KMS-11 (cell line): ENCODE measurements around the gene IL26.

Source experiments
- H2AFZ ChIP-seq: fragments of 200-600 bp; sonication (generic); 2 replicates; pipeline ENCODE4 v1.6.1; 2016; ENCODE audit warnings: antibody characterized with exemption, mixed run types, low read depth
- H3K27ac ChIP-seq: fragments of 200-600 bp; sonication (generic); 2 replicates; pipeline ENCODE4 v1.6.1; 2016; ENCODE audit warnings: mild to moderate bottlenecking, mixed run types
- H3K27me3 ChIP-seq: fragments of 200-600 bp; sonication (generic); 2 replicates; pipeline ENCODE4 v1.6.1; 2017; ENCODE audit warnings: mild to moderate bottlenecking, low read depth, mixed run types, moderate library complexity; ENCODE audit not compliant: insufficient read depth
- H3K36me3 ChIP-seq: fragments of 200-600 bp; sonication (generic); 2 replicates; pipeline ENCODE4 v1.6.1; 2017; ENCODE audit warnings: mild to moderate bottlenecking, mixed run types; ENCODE audit not compliant: insufficient read depth
- H3K4me1 ChIP-seq: fragments of 200-600 bp; sonication (generic); 2 replicates; pipeline ENCODE4 v1.6.1; 2016; ENCODE audit warnings: mild to moderate bottlenecking, low read depth, mixed run types; ENCODE audit not compliant: poor library complexity, severe bottlenecking
- H3K4me2 ChIP-seq: fragments of 200-600 bp; sonication (generic); 2 replicates; pipeline ENCODE4 v1.7.0; 2016; ENCODE audit warnings: mild to moderate bottlenecking, mixed run types
- H3K4me3 ChIP-seq: fragments of 200-600 bp; sonication (generic); IDR thresholded peaks from 2 replicates; pipeline ENCODE4 v1.6.1; 2017; ENCODE audit warnings: low read depth, low read length, mixed read lengths; ENCODE audit not compliant: insufficient read depth
- H3K79me2 ChIP-seq: fragments of 200-600 bp; sonication (generic); 2 replicates; pipeline ENCODE4 v1.6.1; 2016; ENCODE audit warnings: low read depth, mixed run types; ENCODE audit not compliant: insufficient read depth
- H3K9ac ChIP-seq: fragments of 200-600 bp; sonication (generic); 2 replicates; pipeline ENCODE4 v1.6.1; 2016; ENCODE audit warnings: mild to moderate bottlenecking, mixed run types
- H4K20me1 ChIP-seq: fragments of 200-600 bp; sonication (generic); 2 replicates; pipeline ENCODE4 v1.6.1; 2016; ENCODE audit warnings: mild to moderate bottlenecking, mixed run types; ENCODE audit not compliant: insufficient read depth
- CTCF ChIP-seq: fragments of 200-600 bp; sonication (generic); conservative IDR thresholded peaks from 2 replicates; pipeline ENCODE4 v1.6.1; 2017; ENCODE audit warnings: low read depth, mild to moderate bottlenecking, antibody characterized with exemption, low read length, moderate library complexity, mixed read lengths

The IL26 gene

GRCh38 chr12:68163560-68164081 is 62.0 kb downstream of the IL26 start:
- Histone ChIP-seq H3K4me3 (no peak overlapping the region), H3K27ac (no peak overlapping the region), H2AFZ (no peak overlapping the region), H4K20me1 (no peaks in the 10 kb centered on the region), H3K79me2 (no peaks in the 10 kb centered on the region), H3K27me3 (peaks cover 30% of the 10 kb centered on the region; the same call in 1 of the 2 replicates), H3K36me3 (no peaks in the 10 kb centered on the region), H3K4me2 (no peak overlapping the region), H3K9ac (no peak overlapping the region), H3K4me1 (peaks cover 26% of the 10 kb centered on the region)
- TF ChIP-seq CTCF, result no peak

DNA sequence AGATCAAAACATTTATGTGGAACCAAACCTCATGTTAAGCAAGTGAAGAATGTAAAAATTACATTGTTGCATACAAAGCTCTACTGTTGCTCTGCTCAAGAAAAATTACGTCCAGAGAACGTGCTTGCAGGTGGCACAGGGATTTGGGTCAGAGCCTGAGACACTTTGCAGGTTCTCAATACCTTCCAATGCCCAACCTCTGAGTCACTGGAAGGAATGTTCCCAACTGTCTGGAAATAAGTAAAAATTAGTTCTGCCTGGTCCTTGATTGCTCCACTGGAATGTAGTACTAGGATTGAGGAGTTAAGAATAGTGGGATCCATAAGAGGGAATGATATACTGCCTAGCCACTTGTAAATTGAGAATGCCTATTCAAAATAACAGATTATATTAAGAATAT is 63.2 kb downstream of the IL26 start:
- H4K20me1 ChIP-seq, result no peaks in the 10 kb centered on the region
- H3K27ac ChIP-seq, result no peak overlapping the region
- no peak overlapping the region for H3K9ac ChIP-seq
- H3K4me1 ChIP-seq, result peaks cover 27% of the 10 kb centered on the region
- H3K27me3 ChIP-seq, result peaks cover 39% of the 10 kb centered on the region; the same call in 1 of the 2 replicates
- H2AFZ ChIP-seq, result no peak overlapping the region
- H3K79me2 ChIP-seq, result no peaks in the 10 kb centered on the region
- no peak overlapping the region for H3K4me2 ChIP-seq
- TF ChIP-seq CTCF, result no peak
- H3K4me3 ChIP-seq, result no peak overlapping the region
- no peaks in the 10 kb centered on the region for H3K36me3 ChIP-seq

GRCh38 chr12:68159681-68160304 is 65.8 kb downstream of the IL26 start, which contains the start of gene IFNG:
Gene IFNG (minus strand): TSS chr12:68159740. CDS start chr12:68159615, 125 bp downstream.
- Histone ChIP-seq H3K4me3 (no peak within 1 kb of the TSS), H3K36me3 (no peaks in the 10 kb centered on the region), H2AFZ (no peak within 1 kb of the TSS), H3K4me1 (peaks cover 27% of the 10 kb centered on the region), H3K27me3 (peaks cover 39% of the 10 kb centered on the region; the same call in 1 of the 2 replicates), H3K4me2 (peak within 1 kb of the TSS; percentile 49), H4K20me1 (no peaks in the 10 kb centered on the region), H3K27ac (no peak within 1 kb of the TSS; the same call in 1 of the 2 replicates), H3K79me2 (no peaks in the 10 kb centered on the region), H3K9ac (no peak within 1 kb of the TSS)
- TF ChIP-seq CTCF, result no peak

DNA sequence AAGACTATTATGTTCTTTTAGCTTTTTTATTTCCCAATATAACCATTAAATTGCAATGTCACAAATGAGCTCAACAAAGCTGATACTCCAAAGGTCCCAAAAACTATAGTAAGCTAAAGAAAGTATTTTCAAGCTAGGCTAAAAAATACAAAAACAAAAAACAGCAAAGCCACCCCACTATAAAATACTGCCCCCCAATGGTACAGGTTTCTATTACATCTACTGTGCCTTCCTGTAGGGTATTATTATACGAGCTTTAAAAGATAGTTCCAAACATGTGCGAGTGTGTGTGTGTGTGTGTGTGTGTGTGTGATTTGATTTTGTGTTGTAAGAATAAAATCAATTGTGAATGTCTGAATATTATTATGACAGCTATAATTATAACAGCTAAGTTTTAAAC is 67.2 kb downstream of the IL26 start:
- no peak overlapping the region for H3K27ac ChIP-seq
- no peaks in the 10 kb centered on the region for H3K36me3 ChIP-seq
- H3K27me3 ChIP-seq, result peaks cover 39% of the 10 kb centered on the region; the same call in 1 of the 2 replicates
- no peak overlapping the region for H3K9ac ChIP-seq
- H3K79me2 ChIP-seq, result no peaks in the 10 kb centered on the region
- peak; percentile 76 for TF ChIP-seq CTCF
- H3K4me2 ChIP-seq, result no peak overlapping the region
- H2AFZ ChIP-seq, result no peak overlapping the region
- peaks cover 27% of the 10 kb centered on the region for H3K4me1 ChIP-seq
- H4K20me1 ChIP-seq, result no peaks in the 10 kb centered on the region
- H3K4me3 ChIP-seq, result no peak overlapping the region
